Right atrium auricular region (tissue), 2 donors: Measurements from ENCODE around the gene MANBA. TPM values are rescaled to one million over a fixed set of nuclear protein-coding genes. Genes with fewer than 3 reads are reported as not detected.
"Not testable (repeated sequence)": the region's sequence is repeated elsewhere in the genome, so short reads cannot be mapped to it uniquely, and the experiment has no call there.

Experiments used
- DNase-seq: peaks from one replicate; pipeline ENCODE4 v3.0.0-alpha.2; 2019; ENCODE audit warnings: low spot score
- H3K27ac ChIP-seq, 2 donors: fragments of 200-600 bp; sonication (generic); 1 replicate in 1 of 2; 2 replicates in 1 of 2; pipeline ENCODE4 v1.5.1; 2016 to 2019
- H3K27me3 ChIP-seq, 2 donors: fragments of 200-600 bp; sonication (generic); one replicate each; pipeline versions ENCODE4 v1.5.1 to v1.6.0; 2017 to 2019
- H3K36me3 ChIP-seq: fragments of 200-600 bp; sonication (generic); one replicate; pipeline ENCODE4 v1.5.1; 2016
- H3K4me1 ChIP-seq, 2 donors: fragments of 200-600 bp; sonication (generic); one replicate each; pipeline versions ENCODE4 v1.5.1 to v1.6.0; 2017 to 2019
- H3K4me3 ChIP-seq, 2 donors: fragments of 200-600 bp; sonication (generic); 1 replicate in 1 of 2; 2 replicates in 1 of 2; pipeline ENCODE4 v1.5.1; 2017 to 2019; ENCODE audit warnings: mild to moderate bottlenecking in 1 of 2, moderate library complexity in 1 of 2
- H3K9me3 ChIP-seq, 2 donors: fragments of 200-600 bp; sonication (generic); one replicate each; pipeline ENCODE4 v1.5.1; 2019
- CTCF ChIP-seq, 2 donors: fragments of 200-600 bp; sonication (generic); IDR thresholded peaks; one replicate each; pipeline ENCODE4 v1.5.1; 2019; ENCODE audit warnings: antibody characterized with exemption in 2 of 2
- total RNA-seq, 2 donors: library from RNA; depleted of rRNA; stranded (reverse); fragments of >200 nt; gene quantifications; one replicate each; pipeline ENCODE4 v1.1.0, GENCODE V29; 2016

MANBA gene
- total RNA-seq, 2 donors from 2014 or later: 26.9 to 41.6 TPM

GRCh38 chr4:102726068-102726467 lies 34.7 kb downstream of the MANBA start:
- no peak for DNase-seq
- no peak overlapping the region for H3K4me3 ChIP-seq
- H3K27ac ChIP-seq: no peak overlapping the region
- no peaks in the 10 kb centered on the region for H3K27me3 ChIP-seq
- TF ChIP-seq CTCF (IDR thresholded peaks at IDR 0.05): no peak
- H3K36me3 ChIP-seq: no peaks in the 10 kb centered on the region
- H3K4me1 ChIP-seq: peaks cover 0 to 9% of the 10 kb centered on the region in 2 donors
- H3K9me3 ChIP-seq: peaks cover 0 to 5% of the 10 kb centered on the region in 2 donors

GRCh38 chr4:102725229-102725628 lies 35.5 kb downstream of the MANBA start:
- Histone ChIP-seq H3K4me1 (peaks cover 0 to 8% of the 10 kb centered on the region in 2 donors), H3K36me3 (no peaks in the 10 kb centered on the region), H3K9me3 (no peaks in the 10 kb centered on the region), H3K27me3 (no peaks in the 10 kb centered on the region), H3K4me3 (no peak overlapping the region), H3K27ac (no peak overlapping the region)
- no peak for TF ChIP-seq CTCF (IDR thresholded peaks at IDR 0.05)
- no peak for DNase-seq

- H3K4me3 ChIP-seq: no peak overlapping the region
- no peaks in the 10 kb centered on the region for H3K36me3 ChIP-seq
- H3K27me3 ChIP-seq: no peaks in the 10 kb centered on the region
- no peaks in the 10 kb centered on the region for H3K9me3 ChIP-seq
- DNase-seq: no peak
- no peaks in the 10 kb centered on the region for H3K4me1 ChIP-seq
- TF ChIP-seq CTCF (IDR thresholded peaks at IDR 0.05): no peak
- H3K27ac ChIP-seq: no peak overlapping the region
These were observed 37.3 kb downstream of the MANBA start for GRCh38 chr4:102723511-102723910.

- no peak for TF ChIP-seq CTCF (IDR thresholded peaks at IDR 0.05)
- DNase-seq: no peak
- Histone ChIP-seq H3K27me3 (no peaks in the 10 kb centered on the region), H3K4me3 (no peak overlapping the region), H3K36me3 (peaks cover 4% of the 10 kb centered on the region), H3K27ac (no peak overlapping the region), H3K4me1 (no peaks in the 10 kb centered on the region), H3K9me3 (no peaks in the 10 kb centered on the region)
These were observed 38.0 kb downstream of the MANBA start for GRCh38 chr4:102722740-102723139.

GRCh38 chr4:102718833-102719575 lies 41.8 kb downstream of the MANBA start:
- H3K27ac ChIP-seq, H3K9me3 ChIP-seq, H3K4me1 ChIP-seq, H3K4me3 ChIP-seq, DNase-seq, H3K27me3 ChIP-seq, H3K36me3 ChIP-seq: not testable (repeated sequence)

- no peaks in the 10 kb centered on the region for H3K27me3 ChIP-seq
- no peak overlapping the region for H3K4me3 ChIP-seq
- H3K4me1 ChIP-seq: peaks cover 0 to 4% of the 10 kb centered on the region in 2 donors
- H3K9me3 ChIP-seq: no peaks in the 10 kb centered on the region
- no peak for TF ChIP-seq CTCF (IDR thresholded peaks at IDR 0.05)
- peaks cover 4% of the 10 kb centered on the region for H3K36me3 ChIP-seq
- DNase-seq: no peak
- no peak overlapping the region for H3K27ac ChIP-seq
These were observed 43.2 kb downstream of the MANBA start for GRCh38 chr4:102717448-102718092.
